T-helper 2 cell treated with Interferon-gamma antibody and Interleukin-4, amounts not matched to agents 100 ng/mL and 5 ng/mL, for 36 hours (primary cell): ENCODE results near the gene PPM1M. TPM values are rescaled to one million over a fixed set of nuclear protein-coding genes. Genes with fewer than 3 reads are reported as not detected.
"Not testable (repeated sequence)": the region's sequence is repeated elsewhere in the genome, so short reads cannot be mapped to it uniquely, and the experiment has no call there.

ENCODE experiments used
- intact Hi-C: fragments of 100-400 bp; cut with micrococcal nuclease; formaldehyde crosslinking; loops from one replicate; pipeline ENCODE4 v1.15.1; 2023
- total RNA-seq: library from RNA; stranded (reverse); gene quantifications from 2 replicates; pipeline ENCODE4 v1.2.3, GENCODE V29; 2022

The PPM1M gene
- total RNA-seq, 1 donor from 2014 or later: 60.2 TPM

DNA sequence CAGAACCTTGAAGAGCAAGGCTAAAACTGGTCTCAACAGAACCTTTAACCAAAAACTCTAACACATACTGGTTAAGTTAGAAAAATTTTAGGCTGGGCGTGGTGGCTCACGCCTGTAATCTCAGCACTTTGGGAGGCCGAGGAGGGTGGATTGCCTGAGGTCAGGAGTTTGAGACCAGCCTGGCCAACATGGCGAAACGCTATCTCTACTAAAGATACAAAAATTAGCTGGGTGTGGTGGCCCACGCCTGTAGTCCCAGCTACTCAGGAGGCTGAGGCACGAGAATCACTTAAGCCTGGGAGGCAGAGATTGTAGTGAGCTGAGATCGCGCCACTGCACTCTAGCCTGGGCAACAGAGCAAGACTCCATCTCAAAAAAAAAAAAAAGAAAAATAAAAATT lies 26.6 kb downstream of the PPM1M start:
- intact Hi-C loops: loop anchor here (10.0 kb wide), 1 partner anchor 263 kb away; the partner anchor contains the start of genes NT5DC2 and UQCC5

DNA sequence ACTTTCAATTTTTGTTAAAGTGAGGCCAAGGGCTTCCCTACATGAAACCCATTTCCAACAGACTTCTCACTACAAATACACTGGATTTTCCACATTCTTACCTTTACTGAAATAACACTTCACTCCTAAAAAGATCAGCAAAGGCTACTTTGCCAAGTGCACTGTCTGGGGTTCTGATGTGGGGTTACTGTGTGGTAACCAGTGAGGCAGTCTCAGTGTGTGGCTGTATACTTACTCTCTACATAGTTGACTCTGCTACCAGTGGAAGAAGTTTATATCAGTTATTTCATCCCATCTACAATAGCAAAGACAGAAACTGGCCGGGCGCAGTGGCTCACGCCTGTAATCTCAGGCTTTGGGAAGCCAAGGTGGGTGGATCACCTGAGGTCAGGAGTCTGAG lies 27.3 kb downstream of the PPM1M start:
- intact Hi-C loops: loop anchor here (10.0 kb wide), 1 partner anchor 262 kb away; the partner anchor contains the start of genes NT5DC2 and UQCC5

DNA sequence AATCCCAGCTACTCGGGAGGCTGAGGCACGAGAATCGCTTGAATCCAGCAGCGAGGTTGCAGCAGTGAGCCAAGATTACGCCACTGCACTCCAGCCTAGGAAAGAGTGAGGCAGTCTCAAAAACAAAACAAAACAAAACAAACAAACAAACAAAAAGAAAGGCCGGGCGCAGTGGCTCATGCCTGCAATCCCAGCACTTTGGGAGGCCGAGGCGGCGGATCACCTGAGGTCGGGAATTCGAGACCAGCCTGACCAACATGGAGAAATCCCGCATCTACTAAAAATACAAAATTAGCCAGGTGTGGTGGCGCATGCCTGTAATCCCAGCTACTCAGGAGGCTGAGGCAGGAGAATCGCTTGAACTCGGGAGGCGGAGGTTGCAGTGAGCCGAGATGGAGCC lies 29.2 kb downstream of the PPM1M start:
- intact Hi-C loops: loop anchor here (5.0 to 10.0 kb wide), 2 partner anchors 122 to 260 kb away; partner anchors contain the start of genes NT5DC2, POC1A and UQCC5

DNA sequence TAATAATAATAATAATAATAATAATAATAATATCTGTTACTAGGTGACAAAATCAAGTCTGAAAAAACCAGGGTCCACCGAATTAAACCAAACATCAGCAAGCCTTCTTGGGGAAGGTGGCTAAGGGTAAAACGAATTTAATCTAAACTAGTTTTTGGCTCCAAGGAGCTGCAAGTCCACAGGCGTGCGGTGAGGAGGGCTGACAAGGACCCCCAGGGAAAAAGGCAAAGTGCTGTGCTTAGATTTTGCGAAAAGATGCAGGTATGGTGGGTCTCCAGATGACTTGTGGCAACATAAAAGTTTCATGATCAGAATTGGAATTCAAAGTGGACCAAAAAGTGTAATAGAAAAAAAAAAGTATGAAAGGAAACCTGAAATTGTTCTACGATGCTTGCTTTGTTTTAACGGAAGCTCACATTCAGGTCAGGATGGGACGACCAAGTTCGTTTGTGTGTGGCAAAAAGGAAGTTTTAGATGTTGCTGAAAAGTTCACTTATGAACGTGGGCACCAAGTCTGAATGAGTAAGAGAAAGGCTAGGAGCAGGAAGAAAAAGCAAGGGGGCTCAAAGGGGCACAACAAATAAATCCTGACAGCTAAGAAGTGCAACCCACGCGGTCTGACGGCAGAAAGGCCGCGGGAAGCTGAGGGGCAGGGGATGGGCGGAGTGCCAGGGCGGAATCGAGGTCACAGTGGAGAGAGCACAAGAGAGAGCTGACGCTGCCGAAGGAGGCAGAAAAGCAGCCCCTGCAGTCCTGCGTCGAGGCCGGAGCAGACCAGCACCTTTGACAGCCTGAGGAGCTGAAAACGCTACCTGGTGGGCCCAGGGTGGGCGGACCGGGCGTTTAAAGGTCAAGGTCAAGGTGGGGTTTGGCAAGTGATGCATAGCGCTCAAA lies 31.8 kb downstream of the PPM1M start:
- intact Hi-C loops: loop anchor here (5.0 to 10.0 kb wide), 2 partner anchors 125 to 257 kb away; partner anchors contain the start of genes NT5DC2, POC1A and UQCC5

- intact Hi-C loops: loop anchor here (1.0 to 10.0 kb wide), 6 partner anchors 10 to 257 kb away; partner anchors contain the start of genes DUSP7, NT5DC2, POC1A and TWF2
Measured at GRCh38 chr3:52277972-52278509, 32.5 kb downstream of the PPM1M start.

DNA sequence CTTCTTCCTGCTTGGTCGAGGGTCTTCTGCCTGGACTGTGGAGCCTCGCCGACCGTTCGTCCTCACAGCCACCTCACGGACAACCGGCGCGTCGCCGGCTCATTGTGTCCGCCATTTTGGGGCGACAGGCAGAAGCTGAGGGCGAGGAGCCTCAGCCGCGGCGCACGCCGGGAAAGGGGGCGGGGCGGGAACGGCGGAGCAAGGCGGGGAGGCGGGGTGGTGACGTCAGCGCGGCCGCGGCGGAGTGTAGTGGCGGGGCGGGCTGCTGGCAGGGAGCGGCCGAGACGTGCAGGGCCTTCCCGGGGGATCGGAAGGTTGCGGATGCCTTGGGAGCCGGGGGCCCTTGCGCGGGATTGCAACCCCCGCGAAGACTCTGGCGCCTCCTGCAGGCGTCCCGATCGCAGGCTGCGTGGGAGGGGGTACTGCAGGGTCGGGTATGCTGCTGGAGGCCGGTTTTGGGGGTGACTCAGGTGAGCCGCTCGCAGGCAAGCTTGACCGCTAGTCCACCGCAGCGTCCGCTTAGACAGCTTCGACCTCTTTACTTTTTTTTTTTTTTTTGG lies 33.0 kb downstream of the PPM1M start, which contains the start of gene WDR82:
TSS of gene WDR82 (minus strand) at position 140 of the 560 bp plus-strand sequence. CDS start 288 bp downstream, outside the sequence.
- intact Hi-C loops: loop anchor here (1.0 to 10.0 kb wide), 6 partner anchors 10 to 256 kb away; partner anchors contain the start of genes DUSP7, NT5DC2, POC1A and TWF2

DNA sequence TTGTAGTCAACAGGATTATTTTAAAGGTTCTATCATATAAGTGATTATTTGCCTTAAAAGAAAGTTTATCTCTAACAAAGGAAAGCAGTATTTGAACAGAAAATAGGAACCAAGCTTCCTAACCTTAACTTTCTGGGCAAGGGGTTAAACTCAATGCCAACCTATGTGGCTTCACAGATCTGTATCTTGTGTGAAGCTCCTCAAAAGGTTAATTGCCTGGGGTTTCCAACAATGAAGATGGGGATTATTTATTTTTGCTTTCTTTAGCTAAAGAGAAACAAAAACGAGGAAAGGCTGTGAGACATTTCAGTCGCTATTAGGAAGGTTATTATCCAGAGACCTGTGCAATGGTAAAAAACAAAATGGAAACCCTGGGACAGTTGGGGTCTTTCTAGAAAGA lies 34.0 kb downstream of the PPM1M start:
- intact Hi-C loops: loop anchor here (2.0 to 10.0 kb wide), 3 partner anchors 127 to 255 kb away; partner anchors contain the start of genes DUSP7, NT5DC2, POC1A and UQCC5

GRCh38 chr3:52280050-52280461 lies 34.5 kb downstream of the PPM1M start:
- intact Hi-C loops: no loop called here

DNA sequence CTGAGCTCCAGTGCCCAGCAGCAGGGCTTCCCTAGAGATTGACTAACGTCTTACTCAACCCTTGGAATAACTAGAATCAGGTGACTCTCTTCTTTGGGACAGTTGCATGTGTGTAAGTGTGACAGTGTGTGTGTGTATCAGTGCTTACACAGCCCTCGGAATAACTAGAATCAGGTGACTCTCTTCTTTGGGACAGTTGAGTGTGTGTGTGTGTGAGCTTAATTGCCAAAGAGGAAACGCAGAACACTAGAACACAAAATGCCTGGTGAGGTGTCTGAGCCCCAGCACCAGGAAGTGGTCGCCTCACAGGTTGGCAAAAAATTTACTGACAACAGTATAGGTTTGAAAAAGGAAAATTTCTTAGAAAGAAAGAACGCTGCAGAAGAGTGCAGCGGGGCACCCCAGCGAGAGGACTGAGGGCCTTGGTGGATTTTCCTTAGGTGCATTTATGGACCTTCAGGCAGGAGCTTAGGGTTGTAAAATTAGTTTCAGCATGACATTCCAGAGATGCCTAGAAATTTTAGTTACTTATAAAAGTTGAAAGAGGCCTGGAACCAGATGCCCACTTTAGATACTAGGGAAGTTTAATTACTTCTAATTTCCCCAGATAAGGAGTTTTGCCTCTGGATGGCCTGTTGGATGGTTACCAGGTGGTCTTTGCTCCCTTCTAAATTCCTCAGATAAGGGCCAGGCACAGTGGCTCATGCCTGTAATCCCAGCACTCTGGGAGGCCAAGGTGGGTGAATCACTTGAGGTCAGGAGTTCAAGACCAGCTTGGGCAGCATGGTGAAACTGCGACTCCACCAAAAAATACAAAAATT lies 36.6 kb downstream of the PPM1M start:
- intact Hi-C loops: no loop called here

DNA sequence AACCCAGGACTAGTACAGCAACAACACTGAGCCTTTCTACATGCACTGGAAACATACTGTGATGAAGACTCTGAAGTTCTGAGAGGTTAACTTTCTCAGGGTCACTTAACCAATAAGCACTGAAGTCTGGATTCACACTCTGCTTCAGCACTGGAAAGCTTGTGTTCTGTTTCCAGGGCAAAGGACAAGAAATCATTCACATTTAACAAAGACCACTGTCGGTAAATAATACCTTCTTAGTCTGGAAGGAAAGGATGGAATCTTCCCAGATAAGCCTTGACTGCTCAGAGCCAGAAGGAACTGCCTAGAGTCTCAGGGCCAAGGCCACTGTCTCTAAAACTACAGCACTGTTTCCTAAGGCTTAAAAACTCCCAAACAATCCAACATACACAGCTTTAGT lies 37.7 kb downstream of the PPM1M start:
- intact Hi-C loops: no loop called here

- intact Hi-C loops: not testable (repeated sequence)
Measured at GRCh38 chr3:52284051-52284450, 38.5 kb downstream of the PPM1M start.

DNA sequence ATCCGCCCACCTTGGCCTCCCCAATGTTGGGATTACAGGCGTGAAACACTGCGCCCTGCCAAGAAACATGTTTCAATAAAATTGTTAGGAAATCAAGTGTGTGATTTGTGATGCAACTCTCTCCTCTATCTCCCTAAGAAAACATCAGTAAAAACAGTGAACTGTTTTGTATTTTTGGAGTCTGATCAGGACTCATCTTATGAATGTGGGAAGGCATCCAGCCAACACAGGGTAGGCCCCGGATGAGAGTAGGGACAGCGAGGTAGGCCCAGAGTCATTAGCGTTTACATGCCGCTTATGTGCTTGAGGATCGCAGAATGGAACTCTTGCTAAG lies 41.2 kb downstream of the PPM1M start:
- intact Hi-C loops: loop anchor here (2.0 kb wide), 1 partner anchor 52 kb away; no protein-coding TSS in a partner anchor

- intact Hi-C loops: loop anchor here (1.0 to 2.0 kb wide), 2 partner anchors 10 to 50 kb away; partner anchors contain the start of genes TWF2 and WDR82
Measured at GRCh38 chr3:52288674-52289073, 43.1 kb downstream of the PPM1M start.

- intact Hi-C loops: loop anchor here (2.0 kb wide), 1 partner anchor 51 kb away; the partner anchor contains the start of gene TWF2
Measured at GRCh38 chr3:52289338-52289746, 43.8 kb downstream of the PPM1M start.

GRCh38 chr3:52289747-52290595 lies 44.4 kb downstream of the PPM1M start:
- intact Hi-C loops: loop anchor here (2.0 kb wide), 1 partner anchor 51 kb away; the partner anchor contains the start of gene TWF2

- intact Hi-C loops: no loop called here
Measured at GRCh38 chr3:52290596-52291507, 45.3 kb downstream of the PPM1M start.

GRCh38 chr3:52291508-52292181 lies 46.1 kb downstream of the PPM1M start:
- intact Hi-C loops: no loop called here
